Spleen (tissue), 11 donors: Measurements from ENCODE around the gene TAB2. TPM values are rescaled to one million over a fixed set of nuclear protein-coding genes. Genes with fewer than 3 reads are reported as not detected.

Source experiments
- DNase-seq: peaks from one replicate; pipeline ENCODE4 v3.0.0-alpha.2; 2020
- H3K27ac ChIP-seq, 8 donors: fragments of 200-600 bp; sonication (generic) in 7 of 8; 1 replicate in 4 of 8; 2 replicates in 4 of 8; pipeline versions ENCODE4 v1.5.0 to v1.8.0; 2016 to 2021; ENCODE audit warnings: inconsistent platforms in 4 of 8, mild to moderate bottlenecking in 4 of 8, moderate library complexity in 1 of 8
- H3K27me3 ChIP-seq, 7 donors: fragments of 200-600 bp; sonication (generic) in 6 of 7; replicated peaks in 1 of 7; 1 replicate in 4 of 7; 2 replicates in 3 of 7; pipeline versions ENCODE4 v1.5.0 to v1.8.0; 2016 to 2021; ENCODE audit warnings: inconsistent platforms in 3 of 7, mild to moderate bottlenecking in 1 of 7
- H3K36me3 ChIP-seq, 6 donors: fragments of 200-600 bp; sonication (generic) in 5 of 6; 1 replicate in 4 of 6; 2 replicates in 2 of 6; pipeline versions ENCODE4 v1.5.0 to v1.8.0; 2016 to 2021; ENCODE audit warnings: inconsistent platforms in 2 of 6
- H3K4me1 ChIP-seq, 6 donors: fragments of 200-600 bp; sonication (generic) in 5 of 6; 1 replicate in 3 of 6; 2 replicates in 3 of 6; pipeline versions ENCODE4 v1.5.0 to v1.8.0; 2016 to 2021; ENCODE audit warnings: inconsistent platforms in 3 of 6
- H3K4me3 ChIP-seq, 8 donors: fragments of 200-600 bp; sonication (generic) in 7 of 8; 1 replicate in 4 of 8; 2 replicates in 4 of 8; pipeline versions ENCODE4 v1.5.0 to v1.8.0; 2016 to 2021; ENCODE audit warnings: inconsistent platforms in 4 of 8, mild to moderate bottlenecking in 4 of 8, moderate library complexity in 2 of 8
- H3K9me3 ChIP-seq, 8 donors: fragments of 200-600 bp; sonication (generic) in 7 of 8; 1 replicate in 4 of 8; 2 replicates in 4 of 8; pipeline versions ENCODE4 v1.5.0 to v1.8.0; 2016 to 2021; ENCODE audit warnings: inconsistent platforms in 4 of 8
- POLR2A ChIP-seq, 3 donors: fragments of 450-650 bp; IDR thresholded peaks; one replicate each; pipeline ENCODE4 v1.5.1; 2017; ENCODE audit warnings: antibody characterized with exemption in 3 of 3, mild to moderate bottlenecking in 1 of 3
- POLR2AphosphoS5 ChIP-seq, 3 donors: sonication (generic); formaldehyde crosslinking; IDR thresholded peaks; one replicate each; pipeline ENCODE4 v1.5.1; 2017; ENCODE audit warnings: antibody characterized with exemption in 3 of 3
- WGBS, 5 donors: extraction: QIAGEN DNeasy Blood & Tissue Kit in 3 of 5; methylation state at CpG; one replicate each; pipeline versions ENCODE4 v1.1.5 to v1.1.7; 2013 to 2018; 5-methylcytosine and 5-hydroxymethylcytosine counted together
- intact Hi-C: fragments of 100-400 bp; cut with DNase I; formaldehyde crosslinking; loops from one replicate; pipeline ENCODE4 v1.15.0; 2023; ENCODE audit warnings: low total_unique reads
- polyA plus RNA-seq, 3 donors: library from polyadenylated mRNA; stranded (reverse); fragments of 200-250 nt; gene quantifications; one replicate each; pipeline ENCODE4 v1.2.1, GENCODE V29; 2013
- total RNA-seq, 7 donors: library from RNA; depleted of rRNA in 3 of 7; stranded (reverse); fragments of >200 nt in 3 of 7; fragmentation: NEBNext Ultra II Directional in 4 of 7; extraction: Animal tissue kit (Norgen Biotek cat#: 25700) in 4 of 7; gene quantifications; one replicate each; pipeline versions ENCODE4 v1.1.0 to v1.2.1, GENCODE V29; 2016 to 2021
- TF ChIP-seq, protein P1 (sequence below), 11 experiments: fragments of 200-600 bp in 7 of 11; fragments of 450-650 bp in 4 of 11; sonication (generic) in 4 of 11; IDR thresholded peaks in 8 of 11; conservative IDR thresholded peaks in 3 of 11; 1 replicate in 7 of 11; 2 replicates in 4 of 11; pipeline versions ENCODE4 v1.4.0 to v1.8.0; 2016 to 2021; ENCODE audit warnings: antibody characterized with exemption in 11 of 11, inconsistent platforms in 4 of 11, mild to moderate bottlenecking in 1 of 11
- donor health status: healthy with polysubstance abuse.
- donor health status: DM: no; HTN: no; CAD: no; lungs with moderate emphysema.
- donor health status: DM: no; HTN: no; CAD: no.
- donor health status: Bipolar disorder and iron deficiency.
- donor health status: healthy.
- donor health status: DM: no; HTN: no; CAD: no.
- donor health status: DM: yes; HTN: yes; CAD: no.

The TAB2 gene
- total and polyA plus RNA-seq, 10 donors, result 15.4 to 84.1 (median 70.9) TPM

DNA sequence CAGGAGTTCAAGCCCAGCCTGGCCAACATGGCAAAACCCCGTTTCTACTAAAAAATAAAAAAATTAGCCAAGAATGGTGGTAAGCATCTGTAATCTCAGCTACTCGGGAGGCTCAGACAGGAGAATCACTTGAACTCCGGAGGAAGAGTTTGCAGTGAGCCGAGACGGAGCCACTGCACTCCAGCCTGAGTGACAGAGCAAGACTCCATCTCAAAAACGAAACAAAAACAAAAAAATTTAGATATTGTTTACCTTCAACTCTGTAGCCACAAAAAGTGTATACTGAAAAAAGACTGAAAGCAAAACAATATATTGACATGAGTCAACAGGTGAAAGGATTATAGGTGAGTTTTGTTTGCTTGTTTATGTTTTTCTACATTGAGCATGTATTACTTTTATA, 30.6 kb upstream of the TAB2 start:
- Histone ChIP-seq H3K4me3 (no peak overlapping the region), H3K4me1 (no peaks in the 10 kb centered on the region), H3K9me3 (no peaks in the 10 kb centered on the region), H3K27ac (no peak overlapping the region), H3K27me3 (no peaks in the 10 kb centered on the region), H3K36me3 (no peaks in the 10 kb centered on the region)
- DNase-seq, result no peak
- 78 to 90% (median 82%) methylated on average over 6 of the region's 6 CpGs for WGBS, 5 donors
- TF ChIP-seq POLR2AphosphoS5 (IDR thresholded peaks at IDR 0.05) (no peak), POLR2A (IDR thresholded peaks at IDR 0.05) (no peak)
- TF ChIP-seq, protein P1, sequence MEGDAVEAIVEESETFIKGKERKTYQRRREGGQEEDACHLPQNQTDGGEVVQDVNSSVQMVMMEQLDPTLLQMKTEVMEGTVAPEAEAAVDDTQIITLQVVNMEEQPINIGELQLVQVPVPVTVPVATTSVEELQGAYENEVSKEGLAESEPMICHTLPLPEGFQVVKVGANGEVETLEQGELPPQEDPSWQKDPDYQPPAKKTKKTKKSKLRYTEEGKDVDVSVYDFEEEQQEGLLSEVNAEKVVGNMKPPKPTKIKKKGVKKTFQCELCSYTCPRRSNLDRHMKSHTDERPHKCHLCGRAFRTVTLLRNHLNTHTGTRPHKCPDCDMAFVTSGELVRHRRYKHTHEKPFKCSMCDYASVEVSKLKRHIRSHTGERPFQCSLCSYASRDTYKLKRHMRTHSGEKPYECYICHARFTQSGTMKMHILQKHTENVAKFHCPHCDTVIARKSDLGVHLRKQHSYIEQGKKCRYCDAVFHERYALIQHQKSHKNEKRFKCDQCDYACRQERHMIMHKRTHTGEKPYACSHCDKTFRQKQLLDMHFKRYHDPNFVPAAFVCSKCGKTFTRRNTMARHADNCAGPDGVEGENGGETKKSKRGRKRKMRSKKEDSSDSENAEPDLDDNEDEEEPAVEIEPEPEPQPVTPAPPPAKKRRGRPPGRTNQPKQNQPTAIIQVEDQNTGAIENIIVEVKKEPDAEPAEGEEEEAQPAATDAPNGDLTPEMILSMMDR (IDR thresholded peaks at IDR 0.05 in 8 of 11, conservative IDR thresholded peaks at IDR 0.05 in 3 of 11), result no peak
- intact Hi-C loops, result no loop called here

DNA sequence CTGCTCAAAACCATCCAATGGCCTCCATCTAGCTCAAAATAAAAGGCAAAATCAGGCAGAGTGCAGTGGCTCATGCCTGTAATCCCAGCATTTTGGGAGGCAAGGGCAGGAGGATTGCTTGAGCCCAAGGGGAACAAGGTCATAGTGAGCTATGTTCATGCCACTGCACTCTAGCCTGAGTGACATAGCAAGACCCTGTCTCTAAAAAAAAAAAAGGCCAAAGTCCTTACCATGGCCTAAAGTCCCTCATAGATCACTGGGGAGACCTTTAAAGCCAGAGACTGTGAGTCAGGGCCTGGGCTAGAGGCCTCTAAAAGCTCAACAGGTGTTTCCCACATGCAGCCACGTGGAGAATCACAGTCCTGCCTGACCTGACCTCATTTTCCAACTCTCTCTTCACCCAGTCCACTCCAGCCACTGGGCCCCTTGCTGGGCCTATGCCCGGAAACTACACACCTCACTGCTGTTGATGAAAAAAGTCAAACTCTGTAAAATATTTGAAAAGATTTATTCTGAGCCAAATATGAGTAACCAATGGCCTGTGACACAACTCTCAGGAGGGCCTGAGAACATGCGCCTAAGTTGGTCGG, 28.2 kb upstream of the TAB2 start:
- 82 to 87% (median 83%) methylated on average over 4 of the region's 4 CpGs for WGBS, 5 donors
- no peaks in the 10 kb centered on the region for H3K27me3 ChIP-seq
- no peak overlapping the region for H3K27ac ChIP-seq
- TF ChIP-seq POLR2AphosphoS5 (IDR thresholded peaks at IDR 0.05), result no peak
- TF ChIP-seq POLR2A (IDR thresholded peaks at IDR 0.05), result no peak
- TF ChIP-seq, protein P1 (IDR thresholded peaks at IDR 0.05 in 8 of 11, conservative IDR thresholded peaks at IDR 0.05 in 3 of 11), result no peak
- H3K36me3 ChIP-seq, result no peaks in the 10 kb centered on the region
- no peak overlapping the region for H3K4me3 ChIP-seq
- no peaks in the 10 kb centered on the region for H3K9me3 ChIP-seq
- DNase-seq, result no peak
- intact Hi-C loops, result no loop called here
- H3K4me1 ChIP-seq, result no peaks in the 10 kb centered on the region

DNA sequence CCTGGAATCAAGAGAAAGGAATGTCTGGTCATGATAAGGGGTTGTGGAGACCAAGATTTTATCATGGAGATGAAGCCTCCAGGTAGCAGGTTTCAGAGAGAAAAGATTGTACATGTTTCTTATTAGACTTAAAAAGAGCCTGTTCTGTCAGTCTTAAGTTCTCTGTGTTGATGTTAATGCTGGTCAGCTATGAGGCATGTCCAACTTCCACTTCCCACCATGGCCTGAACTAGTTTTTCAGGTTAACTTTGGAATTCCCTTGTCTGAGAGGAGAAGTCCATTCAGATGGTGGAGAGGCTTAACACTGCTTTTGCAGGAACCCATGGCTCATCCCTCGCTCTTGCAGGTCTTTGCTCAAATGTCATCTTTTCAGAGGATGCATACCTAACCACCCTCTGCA, 27.5 kb upstream of the TAB2 start:
- no peaks in the 10 kb centered on the region for H3K4me1 ChIP-seq
- H3K27me3 ChIP-seq, result no peaks in the 10 kb centered on the region
- H3K36me3 ChIP-seq, result no peaks in the 10 kb centered on the region
- 96 to 100% (median 100%) methylated on average over 1 of the region's 1 CpG for WGBS, 5 donors
- TF ChIP-seq POLR2AphosphoS5 (IDR thresholded peaks at IDR 0.05) (no peak), POLR2A (IDR thresholded peaks at IDR 0.05) (no peak)
- TF ChIP-seq, protein P1 (IDR thresholded peaks at IDR 0.05 in 8 of 11, conservative IDR thresholded peaks at IDR 0.05 in 3 of 11), result no peak
- intact Hi-C loops, result no loop called here
- no peaks in the 10 kb centered on the region for H3K9me3 ChIP-seq
- H3K4me3 ChIP-seq, result no peak overlapping the region
- DNase-seq, result no peak
- H3K27ac ChIP-seq, result no peak overlapping the region

DNA sequence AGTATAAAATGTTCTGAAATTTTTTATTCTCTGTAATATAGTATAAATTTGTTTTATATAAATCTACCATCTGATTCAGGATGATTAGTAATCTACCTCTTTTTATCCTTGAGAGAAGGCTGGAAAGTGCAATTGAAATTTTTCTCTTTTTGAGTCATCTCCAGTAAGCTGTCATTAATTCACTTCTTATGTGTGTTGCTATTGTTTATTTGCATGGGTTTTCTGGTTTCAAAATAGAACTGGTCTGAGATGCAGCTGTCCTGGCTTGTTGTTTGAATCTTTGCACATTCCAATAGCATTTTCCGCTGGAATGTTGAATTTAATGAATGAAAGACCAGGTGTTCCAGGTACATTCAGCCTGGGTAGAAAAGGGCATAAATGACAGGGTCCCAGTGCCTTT, 24.3 kb upstream of the TAB2 start:
- WGBS, 5 donors, result 98 to 100% (median 100%) methylated on average over 1 of the region's 1 CpG
- intact Hi-C loops, result no loop called here
- no peak for DNase-seq
- H3K4me1 ChIP-seq, result no peaks in the 10 kb centered on the region
- TF ChIP-seq POLR2A (IDR thresholded peaks at IDR 0.05) (no peak), POLR2AphosphoS5 (IDR thresholded peaks at IDR 0.05) (no peak)
- TF ChIP-seq, protein P1 (IDR thresholded peaks at IDR 0.05 in 8 of 11, conservative IDR thresholded peaks at IDR 0.05 in 3 of 11), result no peak
- no peak overlapping the region for H3K4me3 ChIP-seq
- no peaks in the 10 kb centered on the region for H3K27me3 ChIP-seq
- H3K9me3 ChIP-seq, result no peaks in the 10 kb centered on the region
- H3K27ac ChIP-seq, result no peak overlapping the region
- no peaks in the 10 kb centered on the region for H3K36me3 ChIP-seq
